ENCODE data around the gene KRTAP9-3. TPM values are rescaled to one million over a fixed set of nuclear protein-coding genes. Genes with fewer than 3 reads are reported as not detected.
"Not testable (repeated sequence)": the region's sequence is repeated elsewhere in the genome, so short reads cannot be mapped to it uniquely, and the experiment has no call there.

The KRTAP9-3 gene, protein sequence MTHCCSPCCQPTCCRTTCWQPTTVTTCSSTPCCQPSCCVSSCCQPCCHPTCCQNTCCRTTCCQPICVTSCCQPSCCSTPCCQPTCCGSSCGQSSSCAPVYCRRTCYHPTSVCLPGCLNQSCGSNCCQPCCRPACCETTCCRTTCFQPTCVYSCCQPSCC
- polyA plus RNA-seq (not detected in 3 replicates), polyA minus RNA-seq (not detected in 3 replicates)
- not detected for polyA plus RNA-seq (2011; ENCODE audit: low read depth)
- not detected in 2 replicates for polyA plus RNA-seq (2011; cell fraction: cytosol; rRNA removed)
- polyA plus RNA-seq (2011; cell fraction: nucleus; rRNA removed), result not detected in 2 replicates
- not detected in 2 replicates for polyA plus RNA-seq (2012; ENCODE audit: low replicate concordance)
- not detected for polyA minus RNA-seq (2011; cell fraction: cytosol; rRNA and poly(A)+ RNA removed)
- not detected in 2 replicates for polyA minus RNA-seq (2011; cell fraction: nucleus; rRNA and poly(A)+ RNA removed)

DNA sequence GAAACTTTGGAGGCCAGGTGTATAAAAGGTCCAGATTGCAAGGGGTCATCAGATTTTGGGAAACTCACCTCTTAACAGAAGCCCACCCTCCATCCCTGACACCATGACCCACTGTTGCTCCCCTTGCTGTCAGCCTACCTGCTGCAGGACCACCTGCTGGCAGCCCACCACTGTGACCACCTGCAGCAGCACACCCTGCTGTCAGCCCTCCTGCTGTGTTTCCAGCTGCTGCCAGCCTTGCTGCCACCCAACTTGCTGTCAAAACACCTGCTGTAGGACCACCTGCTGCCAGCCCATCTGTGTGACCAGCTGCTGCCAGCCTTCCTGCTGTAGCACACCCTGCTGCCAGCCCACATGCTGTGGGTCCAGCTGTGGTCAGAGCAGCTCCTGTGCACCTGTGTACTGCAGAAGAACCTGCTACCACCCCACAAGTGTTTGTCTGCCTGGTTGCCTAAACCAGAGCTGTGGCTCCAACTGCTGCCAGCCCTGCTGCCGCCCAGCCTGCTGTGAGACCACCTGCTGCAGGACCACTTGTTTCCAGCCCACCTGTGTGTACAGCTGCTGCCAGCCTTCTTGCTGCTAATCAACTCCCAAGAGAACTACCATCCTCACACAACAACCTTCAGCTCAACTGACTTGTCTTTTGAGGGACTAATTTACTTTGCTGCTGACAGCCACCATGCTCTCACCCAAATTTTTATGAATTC is at the start of gene KRTAP9-3:
Gene KRTAP9-3 (plus strand): TSS at position 51 of the 707 bp plus-strand sequence. CDS start 53 bp downstream, at position 104.
- H2AFZ ChIP-seq (ENCODE audit: control insufficient read depth, low read length); DNase-seq (ENCODE audit: low read depth, low spot score); H3K27ac ChIP-seq (ENCODE audit: control insufficient read depth, insufficient read depth, low read length); H3K4me3 ChIP-seq (ENCODE audit: control insufficient read depth in 2 of 3, extremely low read depth in 1 of 3, insufficient read depth in 2 of 3, low read depth in 1 of 3, low read length in 3 of 3); H3K27me3 ChIP-seq (ENCODE audit: control insufficient read depth, extremely low read depth, insufficient read depth, low read length); H3K79me2 ChIP-seq (ENCODE audit: control insufficient read depth, insufficient read depth, low read length); FAIRE-seq; H3K4me1 ChIP-seq (ENCODE audit: control insufficient read depth, extremely low read depth, insufficient read depth, low read length); H3K9me3 ChIP-seq (ENCODE audit: control insufficient read depth, low read depth, low read length); H3K36me3 ChIP-seq (ENCODE audit: control insufficient read depth in 2 of 2, extremely low read depth in 1 of 2, insufficient read depth in 2 of 2, low read length in 2 of 2); H3K9ac ChIP-seq (ENCODE audit: control insufficient read depth, extremely low read depth, insufficient read depth, low read length); H3K9me1 ChIP-seq (ENCODE audit: control insufficient read depth, extremely low read depth, insufficient read depth, low read length); H3K4me2 ChIP-seq (ENCODE audit: control insufficient read depth, extremely low read depth, insufficient read depth, low read depth, low read length); H4K20me1 ChIP-seq (ENCODE audit: control insufficient read depth, extremely low read depth, insufficient read depth, low read length); dilution Hi-C loops (cut with MboI; ENCODE audit: extremely low pct_ligation_motif_present, low sequenced_read_pairs): not testable (repeated sequence)

DNA sequence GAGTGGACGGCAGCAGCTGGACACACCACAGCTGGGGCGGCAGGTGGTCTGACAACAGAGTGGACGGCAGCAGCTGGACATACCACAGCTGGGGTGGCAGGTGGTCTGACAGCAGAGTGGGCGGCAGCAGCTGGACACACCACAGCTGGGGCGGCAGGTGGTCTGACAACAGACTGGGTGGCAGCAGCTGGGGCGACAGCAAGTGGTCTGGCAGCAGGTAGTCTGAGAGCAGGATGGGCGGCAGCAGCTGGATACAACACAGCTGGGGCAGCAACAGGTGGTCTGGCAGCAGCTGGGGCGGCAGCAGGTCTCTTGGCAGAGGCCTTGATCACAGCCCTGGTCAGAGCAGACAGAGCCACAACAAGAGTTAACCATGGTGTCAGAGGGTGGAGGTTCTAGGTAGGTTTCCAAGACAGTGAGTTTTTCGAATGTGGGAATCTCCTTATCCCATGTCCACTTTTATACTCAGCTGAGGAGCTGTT is 47.7 kb upstream of the KRTAP9-3 start, which contains the start of gene KRTAP4-1:
Gene KRTAP4-1 (minus strand): TSS at position 432 of the 482 bp plus-strand sequence. CDS start 57 bp downstream, at position 375.
- dilution Hi-C loops (cut with MboI; ENCODE audit: extremely low pct_ligation_motif_present, low sequenced_read_pairs), result no loop called here
- no peaks in the 10 kb centered on the region for H3K79me2 ChIP-seq (ENCODE audit: control insufficient read depth, insufficient read depth, low read length)
- H3K27me3 ChIP-seq (ENCODE audit: control insufficient read depth, extremely low read depth, insufficient read depth, low read length), result no peaks in the 10 kb centered on the region
- no peak within 1 kb of the TSS for H3K27ac ChIP-seq (ENCODE audit: control insufficient read depth, insufficient read depth, low read length)
- no peaks in the 10 kb centered on the region for H3K4me1 ChIP-seq (ENCODE audit: control insufficient read depth, extremely low read depth, insufficient read depth, low read length)
- FAIRE-seq (no peak), DNase-seq (ENCODE audit: low read depth, low spot score) (no peak)
- H2AFZ ChIP-seq (ENCODE audit: control insufficient read depth, low read length), result no peak within 1 kb of the TSS
- H3K9me1 ChIP-seq (ENCODE audit: control insufficient read depth, extremely low read depth, insufficient read depth, low read length), result no peaks in the 10 kb centered on the region
- H3K9me3 ChIP-seq (ENCODE audit: control insufficient read depth, low read depth, low read length), result no peaks in the 10 kb centered on the region
- no peak within 1 kb of the TSS for H3K4me3 ChIP-seq (ENCODE audit: control insufficient read depth in 2 of 3, extremely low read depth in 1 of 3, insufficient read depth in 2 of 3, low read depth in 1 of 3, low read length in 3 of 3)
- no peak within 1 kb of the TSS for H3K4me2 ChIP-seq (ENCODE audit: control insufficient read depth, extremely low read depth, insufficient read depth, low read depth, low read length)
- TF ChIP-seq, protein P1, sequence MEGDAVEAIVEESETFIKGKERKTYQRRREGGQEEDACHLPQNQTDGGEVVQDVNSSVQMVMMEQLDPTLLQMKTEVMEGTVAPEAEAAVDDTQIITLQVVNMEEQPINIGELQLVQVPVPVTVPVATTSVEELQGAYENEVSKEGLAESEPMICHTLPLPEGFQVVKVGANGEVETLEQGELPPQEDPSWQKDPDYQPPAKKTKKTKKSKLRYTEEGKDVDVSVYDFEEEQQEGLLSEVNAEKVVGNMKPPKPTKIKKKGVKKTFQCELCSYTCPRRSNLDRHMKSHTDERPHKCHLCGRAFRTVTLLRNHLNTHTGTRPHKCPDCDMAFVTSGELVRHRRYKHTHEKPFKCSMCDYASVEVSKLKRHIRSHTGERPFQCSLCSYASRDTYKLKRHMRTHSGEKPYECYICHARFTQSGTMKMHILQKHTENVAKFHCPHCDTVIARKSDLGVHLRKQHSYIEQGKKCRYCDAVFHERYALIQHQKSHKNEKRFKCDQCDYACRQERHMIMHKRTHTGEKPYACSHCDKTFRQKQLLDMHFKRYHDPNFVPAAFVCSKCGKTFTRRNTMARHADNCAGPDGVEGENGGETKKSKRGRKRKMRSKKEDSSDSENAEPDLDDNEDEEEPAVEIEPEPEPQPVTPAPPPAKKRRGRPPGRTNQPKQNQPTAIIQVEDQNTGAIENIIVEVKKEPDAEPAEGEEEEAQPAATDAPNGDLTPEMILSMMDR (optimal IDR thresholded peaks at IDR 0.05 in 1 of 3, IDR thresholded peaks at IDR 0.05 in 1 of 3, conservative IDR thresholded peaks at IDR 0.05 in 1 of 3; ENCODE audit: extremely low read depth in 1 of 3, insufficient read depth in 2 of 3, low read length in 3 of 3), result no peak
- no peak for TF ChIP-seq EZH2 (IDR thresholded peaks at IDR 0.05; ENCODE audit: low read length)
- H4K20me1 ChIP-seq (ENCODE audit: control insufficient read depth, extremely low read depth, insufficient read depth, low read length), result no peaks in the 10 kb centered on the region
- H3K36me3 ChIP-seq (ENCODE audit: control insufficient read depth in 2 of 2, extremely low read depth in 1 of 2, insufficient read depth in 2 of 2, low read length in 2 of 2), result no peaks in the 10 kb centered on the region
- no peak within 1 kb of the TSS for H3K9ac ChIP-seq (ENCODE audit: control insufficient read depth, extremely low read depth, insufficient read depth, low read length)
